ENCODE results near the gene VSIG10L.

The VSIG10L gene

DNA sequence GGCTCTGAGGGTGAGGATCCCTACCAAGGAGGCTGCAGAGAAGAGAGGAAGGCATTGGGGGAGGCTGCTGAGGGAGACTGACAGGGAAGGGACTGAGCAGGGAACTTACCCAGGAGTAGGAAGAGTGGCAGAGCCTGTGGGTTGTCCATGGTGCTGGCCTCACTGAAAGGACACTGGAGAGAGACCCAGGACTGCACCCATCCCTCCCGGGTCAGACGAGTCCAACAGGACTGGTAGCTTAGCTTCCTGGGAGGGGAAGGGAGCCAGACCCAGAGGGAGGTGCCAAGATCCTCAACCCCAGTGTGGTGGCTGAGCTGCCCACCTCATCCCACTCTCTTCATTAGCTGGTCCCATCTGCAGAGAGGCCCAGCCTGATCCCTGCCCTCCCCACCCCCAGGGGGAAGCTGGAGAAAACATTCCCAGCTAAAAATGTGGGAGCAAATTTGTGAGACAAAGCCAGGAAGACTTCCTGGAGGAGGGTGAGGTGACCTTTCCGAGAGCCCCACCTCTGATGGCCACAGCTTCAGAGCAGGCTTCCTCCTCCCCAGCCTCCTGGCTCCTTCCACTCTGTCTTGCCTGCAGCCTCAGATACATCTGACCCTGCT is at the start of gene VSIG10L:
VSIG10L (minus strand) TSS at position 164 of the 605 bp plus-strand sequence; CDS start at position 149, 15 bp downstream.
- DNase-seq = no peak

DNA sequence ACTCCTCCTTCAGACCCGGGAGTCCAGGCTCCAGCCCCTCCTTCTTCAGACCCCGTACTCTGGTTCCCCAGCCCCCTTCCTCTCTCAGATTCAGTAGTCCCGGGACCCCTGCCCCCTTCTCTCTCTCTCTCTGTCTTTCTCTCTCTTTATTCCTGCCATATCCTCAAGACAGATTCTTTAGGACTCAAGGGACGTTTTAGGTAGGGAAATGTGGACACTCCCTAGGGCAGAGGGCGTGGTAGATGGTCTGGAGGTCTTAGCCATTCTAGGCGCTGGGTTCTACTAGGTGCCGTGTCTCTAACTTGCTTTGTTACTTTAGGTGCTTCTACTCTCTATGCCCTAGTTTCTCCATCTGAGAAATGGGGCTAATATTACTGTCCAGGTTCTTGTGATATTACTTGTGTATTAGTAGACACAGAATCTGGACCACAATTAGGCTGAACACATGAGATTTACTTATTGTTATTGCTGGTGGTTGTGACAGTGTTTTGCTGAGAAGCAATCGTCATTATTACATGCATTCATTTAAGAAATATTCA is 49.2 kb upstream of the VSIG10L start:
- no peak for DNase-seq

DNA sequence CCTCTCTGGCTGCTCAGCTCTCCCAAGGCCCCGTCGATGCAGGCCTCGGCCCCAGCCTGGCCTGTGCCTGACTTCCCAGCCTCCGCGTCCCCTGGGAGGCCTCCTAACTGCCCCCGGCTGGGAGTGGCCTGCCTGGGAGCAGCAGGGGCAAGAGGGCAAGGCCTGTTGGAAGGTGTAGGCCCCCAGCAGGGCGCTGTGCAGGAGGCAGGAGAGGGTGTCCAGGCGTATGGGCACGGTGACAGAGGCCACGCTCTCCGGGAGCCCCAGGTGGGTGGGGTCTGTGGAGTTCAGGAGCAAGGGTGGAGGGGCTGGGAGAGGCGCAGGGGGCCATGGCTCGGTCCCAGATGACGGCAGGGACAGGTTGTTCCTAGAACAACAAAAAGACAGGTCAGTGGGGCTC is 47.2 kb upstream of the VSIG10L start:
- DNase-seq = no peak

DNA sequence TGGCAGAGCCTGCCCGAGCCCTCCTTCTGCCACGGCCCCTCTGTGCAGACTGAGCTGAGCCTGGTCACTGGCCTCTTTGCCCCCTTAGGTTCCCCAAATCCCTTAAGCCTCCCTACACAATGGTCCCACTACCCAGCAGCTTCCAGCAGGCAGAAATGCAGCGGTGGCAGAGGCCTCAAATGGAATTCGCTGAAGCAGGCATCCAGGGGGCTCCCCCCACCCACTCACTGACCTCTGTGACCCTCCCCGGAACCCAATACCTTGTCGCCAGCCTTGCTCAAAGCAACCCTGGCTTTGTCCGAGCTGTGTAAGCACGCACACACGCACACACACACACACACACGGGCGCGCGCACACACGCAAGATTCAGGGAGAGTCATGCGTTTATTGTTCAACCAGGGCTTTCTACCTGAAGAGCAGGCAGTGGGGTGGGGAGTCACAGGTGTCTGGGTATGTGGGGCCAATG is 46.0 kb upstream of the VSIG10L start, which contains the start of gene LIM2:
LIM2 (minus strand) TSS at position 51 of the 466 bp plus-strand sequence. CDS start 531 bp downstream, outside the sequence.
- DNase-seq = no peak

DNA sequence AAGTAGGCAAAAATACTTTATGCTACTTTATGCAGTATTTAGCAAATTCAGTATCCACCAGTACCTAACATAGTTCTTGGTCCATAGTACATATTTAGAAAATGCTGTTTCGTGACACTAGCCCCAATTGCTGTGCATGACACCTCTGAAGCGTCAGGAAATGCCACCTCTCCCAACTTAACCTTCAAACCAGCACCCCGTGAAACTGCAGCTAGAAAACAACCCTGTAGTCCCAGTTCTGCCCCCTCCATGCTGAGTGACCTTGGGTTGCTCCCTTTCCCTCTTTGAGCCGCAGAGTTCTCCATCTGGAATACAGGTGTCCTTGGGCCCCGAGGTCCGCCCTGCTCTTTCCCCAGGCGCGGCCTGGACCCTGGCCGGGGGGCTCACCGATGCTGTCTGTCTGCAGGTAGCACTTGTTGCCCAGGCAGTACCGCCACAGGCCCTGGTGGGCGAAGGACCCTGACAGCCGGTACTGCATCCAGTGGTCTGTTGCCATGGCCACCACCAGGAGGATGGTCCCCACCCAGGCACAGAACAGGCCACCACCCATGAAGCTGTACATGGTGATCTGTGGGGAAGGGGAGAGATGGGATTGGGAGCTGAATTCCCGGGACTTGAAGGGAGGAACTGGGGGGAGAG is 45.1 kb upstream of the VSIG10L start:
- no peak for DNase-seq

DNA sequence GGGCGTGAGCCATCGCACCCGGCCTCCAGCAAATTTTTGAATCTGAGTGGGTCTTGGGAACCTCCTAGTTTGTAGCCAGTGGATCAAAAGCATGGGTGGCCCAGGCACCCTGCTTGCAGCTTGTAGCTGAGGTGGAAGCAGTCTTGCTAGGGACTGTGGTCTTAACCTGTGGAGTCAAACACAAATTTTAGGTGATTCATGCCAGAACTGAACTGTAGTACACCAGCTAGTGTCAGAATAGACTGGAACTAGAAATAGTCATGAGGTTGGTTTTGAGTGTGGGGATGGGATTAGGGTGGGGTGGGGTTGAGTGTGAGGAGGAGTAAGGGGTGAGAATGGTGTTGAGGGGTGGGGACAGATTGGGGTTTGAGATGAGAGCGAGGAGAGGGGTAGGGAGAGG is 40.1 kb upstream of the VSIG10L start:
- DNase-seq = no peak

DNA sequence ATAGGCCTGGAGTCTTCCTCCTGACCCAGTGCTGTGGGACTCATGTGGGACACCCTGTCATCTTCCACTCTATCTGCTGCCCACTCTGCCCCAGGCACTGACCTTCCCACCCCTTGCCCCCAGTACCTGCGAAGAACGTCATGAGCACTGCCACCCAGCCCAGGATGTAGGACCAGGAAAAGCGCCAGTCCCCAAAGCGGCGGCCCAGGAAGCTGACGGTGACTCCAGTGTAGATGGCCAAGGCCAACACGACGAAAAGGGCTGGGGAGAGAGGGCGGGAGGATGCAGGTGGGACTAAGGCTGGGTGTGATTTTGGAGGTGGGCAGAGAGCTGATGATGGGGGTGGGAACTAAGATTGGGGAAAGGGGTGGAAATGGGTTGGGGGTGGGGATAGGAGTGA is 38.4 kb upstream of the VSIG10L start:
- no peak for DNase-seq

DNA sequence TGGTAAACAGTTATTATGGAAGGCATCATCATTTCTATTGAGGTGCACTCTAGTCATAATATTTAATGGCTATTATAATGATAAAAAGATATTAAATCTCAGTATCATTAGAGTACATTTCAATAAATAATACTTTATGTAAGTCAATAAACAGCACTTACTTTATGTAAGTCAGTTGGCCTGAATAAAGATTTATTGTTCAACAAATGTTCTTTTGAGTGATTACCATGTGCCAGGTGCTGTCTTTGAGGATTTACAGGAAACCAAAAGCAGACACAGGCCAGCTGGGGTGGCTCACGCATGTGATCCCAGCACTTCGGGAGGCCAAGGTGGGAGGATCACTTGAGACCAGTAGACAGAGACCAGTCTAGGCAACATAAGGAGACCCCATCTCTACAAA is 35.5 kb upstream of the VSIG10L start:
- DNase-seq = no peak

DNA sequence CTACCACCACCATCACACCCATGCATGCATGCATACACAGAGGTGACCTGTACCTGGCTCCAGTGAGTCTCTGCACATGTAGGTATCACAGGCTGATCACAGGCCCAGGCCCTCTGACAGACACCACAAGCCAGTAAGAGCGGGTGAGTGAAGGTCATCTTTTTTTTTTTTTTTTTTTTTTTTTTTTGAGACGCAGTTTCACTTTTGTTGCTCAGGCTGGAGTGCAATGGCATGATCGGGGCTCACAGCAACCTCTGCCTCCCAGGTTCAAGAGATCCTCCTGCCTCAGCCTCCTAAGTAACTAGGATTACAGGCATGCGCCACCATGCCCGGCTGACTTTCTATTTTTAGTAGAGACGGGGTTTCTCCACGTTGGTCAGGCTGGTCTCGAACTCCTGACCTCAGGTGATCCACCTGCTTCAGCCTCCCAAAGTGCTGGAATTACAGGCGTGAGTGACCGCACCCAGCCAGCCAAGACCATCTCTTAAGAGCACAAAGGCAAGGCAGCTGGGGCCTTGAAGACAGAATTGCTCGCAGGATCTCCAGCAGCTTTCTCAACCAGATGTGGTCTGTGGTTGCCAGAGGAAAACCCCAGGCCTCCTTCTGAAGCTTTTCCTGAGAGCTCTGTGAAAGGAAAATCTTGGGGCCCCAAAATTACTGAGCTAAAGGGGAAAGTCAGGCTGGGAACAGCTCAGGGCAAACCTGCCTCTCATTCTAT is 33.7 kb upstream of the VSIG10L start:
- no peak for DNase-seq

DNA sequence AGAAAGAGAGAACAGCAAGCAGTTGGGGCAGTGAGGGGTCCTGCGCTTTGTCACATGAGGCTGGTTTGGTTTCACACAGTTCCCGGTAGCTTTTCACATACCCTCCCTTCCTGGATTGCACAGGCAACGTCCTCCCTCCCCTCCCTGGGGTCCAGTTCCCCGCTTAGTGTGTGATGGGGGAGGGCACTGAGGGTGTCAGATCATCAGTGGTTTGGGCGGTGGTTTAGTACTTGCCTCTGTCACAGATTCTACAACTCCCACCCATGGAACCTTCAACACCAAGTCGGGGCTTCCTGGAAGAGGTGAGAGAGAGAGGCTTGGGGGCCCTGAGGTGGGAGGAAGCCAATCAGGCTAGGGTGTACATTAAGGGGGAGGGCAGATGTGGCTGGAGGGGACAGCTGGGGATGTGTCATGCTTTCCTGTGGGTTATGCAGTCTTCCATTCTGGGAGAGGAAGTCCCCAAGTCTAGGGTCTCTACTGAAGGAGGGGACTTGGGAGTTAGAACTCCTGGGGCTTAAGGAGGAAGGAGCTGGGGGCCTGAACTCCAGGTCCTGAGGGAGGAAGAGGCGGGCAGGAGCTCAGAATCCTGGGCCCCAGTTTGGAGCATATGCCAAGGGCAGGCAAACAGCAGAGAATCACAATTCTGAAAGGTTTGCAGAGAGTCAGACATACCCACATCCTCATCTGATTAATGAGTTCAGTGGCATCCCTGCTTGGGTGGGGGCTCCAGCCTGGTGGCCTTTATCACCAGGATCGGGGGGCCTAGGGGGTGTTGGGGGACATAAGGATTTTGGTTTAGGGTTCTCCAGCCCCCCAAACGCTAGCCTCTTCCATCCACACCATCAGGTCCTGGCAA is 30.9 kb upstream of the VSIG10L start, which contains the start of gene NKG7:
NKG7 (minus strand) TSS at position 6 of the 856 bp plus-strand sequence. CDS start 119 bp downstream, outside the sequence.
- DNase-seq = peak; percentile 39

DNA sequence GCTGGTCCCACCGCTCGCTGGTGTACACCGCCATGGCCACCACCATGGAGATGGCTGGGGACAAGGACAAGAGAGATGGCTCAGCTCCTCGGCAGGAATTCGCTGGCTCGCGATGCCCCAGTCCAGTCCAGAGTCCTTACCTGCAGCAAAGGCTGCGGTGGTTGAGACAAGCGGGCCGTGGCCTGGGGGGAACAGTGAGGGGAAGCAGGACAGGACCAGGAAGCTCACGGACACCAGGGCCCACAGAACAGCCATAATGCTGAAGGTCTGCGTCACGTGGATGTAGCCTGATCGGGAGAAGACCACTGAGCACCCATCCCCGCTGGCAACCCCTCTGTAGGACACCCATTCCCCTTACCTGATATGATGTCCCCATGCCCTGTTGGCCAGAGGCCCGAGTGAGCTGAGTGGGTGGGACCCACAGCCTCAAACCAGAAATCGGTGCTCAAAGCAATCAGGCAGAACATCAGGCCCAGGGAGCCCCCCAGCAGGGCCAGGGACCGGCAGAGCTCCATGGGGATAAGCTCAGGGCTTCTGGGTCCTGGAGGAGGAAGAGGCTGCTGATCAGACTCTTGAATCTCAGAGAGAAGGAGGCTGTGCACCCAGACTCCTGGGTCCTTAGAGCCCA is 30.2 kb upstream of the VSIG10L start:
- no peak for DNase-seq

DNA sequence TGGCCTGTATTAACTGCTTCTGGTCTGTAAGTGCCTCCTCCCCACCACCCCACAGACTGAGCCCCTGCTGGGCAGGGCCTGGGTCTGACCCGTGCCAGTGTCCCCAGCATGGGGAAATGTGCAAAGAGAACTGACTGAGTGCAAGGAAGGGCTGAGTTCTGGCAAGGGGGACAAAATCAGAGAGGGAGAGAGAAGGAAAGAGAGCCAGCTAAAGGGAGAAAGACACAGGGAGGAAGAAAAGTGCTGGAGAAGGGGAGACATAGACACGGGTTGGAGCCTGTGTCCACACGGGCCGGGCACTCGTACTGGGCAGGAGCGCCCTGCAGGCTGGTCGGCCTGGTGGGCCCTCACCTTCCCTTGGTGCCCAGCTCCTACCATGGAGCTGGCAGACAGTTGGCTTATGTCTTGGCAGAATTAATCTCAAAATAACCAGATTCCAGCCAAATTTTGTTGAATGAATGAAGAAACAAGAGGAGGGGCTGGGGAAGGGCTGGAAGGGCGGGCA is 29.3 kb upstream of the VSIG10L start:
- no peak for DNase-seq

DNA sequence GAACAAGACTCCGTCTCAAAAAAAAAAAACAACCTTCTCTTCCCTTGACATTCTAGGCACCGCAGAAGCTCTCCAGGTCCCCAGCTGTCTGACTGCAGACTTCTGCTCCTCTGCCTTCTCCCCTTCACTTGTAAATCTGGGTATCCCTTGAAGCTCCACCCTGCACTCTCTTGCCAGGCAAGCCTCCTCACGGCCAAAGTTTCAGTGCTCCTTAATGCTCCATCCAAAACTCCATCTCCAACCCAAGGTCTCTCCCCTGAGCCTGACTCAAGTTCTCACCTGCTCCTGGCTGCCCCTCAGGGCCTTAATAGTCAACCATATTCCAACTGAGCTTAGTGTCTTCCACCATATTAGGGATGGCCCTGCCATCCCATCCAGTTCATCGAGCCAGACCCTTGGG is 28.3 kb upstream of the VSIG10L start:
- no peak for DNase-seq

DNA sequence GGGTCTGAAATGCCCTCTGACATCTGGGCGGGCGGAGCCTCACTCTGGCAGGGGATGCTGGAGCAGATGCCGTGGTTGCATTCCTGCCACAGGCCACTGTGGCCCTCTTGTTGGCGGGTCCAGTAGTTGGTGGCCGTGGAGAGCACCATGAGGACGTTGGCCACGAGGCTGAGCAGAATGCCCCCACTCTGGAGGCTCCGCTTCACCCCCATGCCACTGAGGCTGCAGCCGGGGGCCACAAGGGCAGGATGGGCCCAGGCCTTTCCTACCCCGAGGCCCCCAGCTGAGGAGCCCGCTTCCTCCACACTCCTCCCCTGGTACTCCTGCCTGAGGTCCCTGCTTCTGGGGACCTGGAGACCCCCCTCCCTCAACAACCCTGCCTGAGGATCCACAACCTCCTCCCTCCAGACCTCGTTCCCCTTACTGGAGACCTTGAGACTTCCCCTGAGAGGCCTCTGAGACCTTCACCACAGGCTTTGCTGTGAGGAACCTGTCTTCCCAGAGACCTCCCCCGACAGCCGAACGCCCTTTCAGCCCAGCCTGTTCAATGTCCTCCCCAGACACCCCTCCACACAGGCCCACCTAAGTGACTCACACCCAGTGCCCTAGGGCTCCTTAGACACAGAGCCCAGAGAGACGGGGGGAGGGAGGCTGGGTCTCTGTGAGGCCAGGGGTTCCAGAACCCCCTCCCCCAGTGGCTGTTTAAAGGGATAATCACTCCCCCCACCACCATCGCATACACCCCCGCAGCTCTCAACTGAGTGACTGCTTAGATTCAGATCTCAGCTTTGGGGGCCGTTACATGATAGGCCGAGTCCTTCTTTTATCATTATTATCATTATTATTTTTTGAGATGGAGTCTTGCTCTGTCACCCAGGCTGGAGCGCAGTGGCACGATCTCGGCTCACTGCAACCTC is 26.7 kb upstream of the VSIG10L start, which contains the start of gene CLDND2:
CLDND2 (minus strand) TSS at position 638 of the 917 bp plus-strand sequence; CDS start at position 212, 426 bp downstream.
- no peak for DNase-seq

DNA sequence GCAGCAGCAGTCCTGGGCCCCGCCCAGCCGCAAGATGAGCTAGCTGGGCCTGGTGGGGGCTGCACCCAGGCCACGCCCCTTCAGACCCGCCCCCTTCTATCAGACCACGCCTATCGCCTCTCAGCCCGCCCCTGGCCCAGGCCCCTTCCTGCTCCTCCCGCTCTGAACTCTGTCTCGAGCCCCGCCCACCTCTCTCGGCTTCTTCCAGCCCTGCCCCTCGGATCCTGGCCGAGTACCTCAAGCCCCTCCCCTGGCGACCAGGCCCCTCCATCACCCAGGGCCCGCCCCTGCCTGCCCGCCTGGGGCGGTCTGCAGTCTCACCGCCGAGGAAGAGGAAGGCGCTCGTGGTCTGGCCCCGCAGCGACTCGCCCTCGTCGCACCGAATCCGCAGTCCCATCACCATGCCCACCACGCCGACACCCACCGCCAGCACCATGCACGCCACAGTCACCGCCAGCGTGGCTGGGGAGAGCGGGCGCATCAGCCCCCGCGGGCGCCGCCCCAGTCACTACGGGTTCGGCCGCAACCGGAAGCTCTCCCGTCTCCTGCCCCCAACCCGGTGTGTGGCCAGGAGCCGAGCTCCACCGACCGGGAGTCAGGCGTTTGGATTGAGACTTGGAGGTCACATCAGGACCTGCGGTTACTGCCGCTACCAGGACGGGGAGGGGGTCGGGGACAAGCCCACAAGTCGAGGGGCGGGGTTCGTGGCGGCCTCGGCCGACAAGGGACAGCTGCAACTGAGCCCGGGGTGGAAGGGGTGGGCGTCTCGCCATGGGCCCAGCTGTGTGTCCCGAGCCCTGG is 25.8 kb upstream of the VSIG10L start:
- DNase-seq = peak; percentile 93

DNA sequence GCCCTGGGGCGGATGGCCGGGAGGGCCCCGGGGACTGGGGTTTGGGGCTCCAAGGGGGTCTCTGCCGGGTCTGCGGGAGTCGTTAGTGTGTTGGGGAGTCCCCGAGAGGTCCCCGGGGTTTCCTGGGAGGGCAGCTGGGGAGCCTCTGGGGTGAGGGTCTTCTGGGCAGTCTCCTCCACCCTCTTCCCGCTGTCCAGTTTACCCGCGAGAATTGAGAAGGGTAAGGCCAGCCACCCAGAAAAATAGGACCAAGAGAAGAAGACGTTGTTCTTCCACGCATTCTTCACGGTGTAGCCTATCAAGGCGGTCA is 25.3 kb upstream of the VSIG10L start:
- DNase-seq = no peak

DNA sequence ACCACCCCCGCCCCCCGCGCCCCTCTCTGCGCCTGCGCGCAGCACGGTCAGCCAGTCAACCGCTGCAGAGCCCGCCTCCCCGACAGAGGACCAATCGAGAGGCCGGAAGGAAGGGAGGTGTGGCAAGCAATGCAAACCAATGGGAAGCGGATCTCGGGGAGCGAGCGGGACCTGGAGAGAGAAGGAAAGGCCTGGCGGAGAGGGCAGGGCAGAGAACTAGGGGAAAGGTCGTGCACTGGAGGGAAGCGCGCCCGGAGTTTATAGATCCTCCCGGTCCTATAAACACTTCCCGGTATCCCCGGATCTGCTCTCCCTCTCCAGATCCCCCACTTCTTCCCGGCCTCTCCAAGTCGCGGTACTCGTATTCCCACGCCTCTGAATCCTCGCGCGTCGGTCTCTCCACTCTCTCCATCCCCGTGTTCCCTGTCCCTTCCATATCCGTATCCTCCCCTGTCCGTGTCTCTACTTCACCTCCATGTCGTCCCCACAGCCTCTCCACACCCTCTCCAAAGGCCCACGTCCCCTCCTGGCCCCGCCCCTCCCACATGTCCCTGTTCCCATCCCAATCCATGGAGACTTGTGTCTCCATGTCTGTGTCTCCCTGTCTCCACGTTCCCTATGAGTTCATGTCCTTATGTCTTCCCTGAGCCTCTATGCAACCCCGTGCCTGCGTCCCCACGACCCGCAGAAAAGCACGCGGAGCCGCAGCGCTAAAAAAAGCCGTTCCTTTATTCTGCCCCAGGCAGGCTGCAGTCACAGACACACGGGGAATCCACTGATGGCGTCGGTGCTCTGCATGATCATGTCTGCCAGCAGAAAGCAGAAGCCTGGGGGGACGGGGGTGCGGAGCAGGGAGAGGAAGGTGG is 24.7 kb upstream of the VSIG10L start:
- DNase-seq = peak; percentile 85

DNA sequence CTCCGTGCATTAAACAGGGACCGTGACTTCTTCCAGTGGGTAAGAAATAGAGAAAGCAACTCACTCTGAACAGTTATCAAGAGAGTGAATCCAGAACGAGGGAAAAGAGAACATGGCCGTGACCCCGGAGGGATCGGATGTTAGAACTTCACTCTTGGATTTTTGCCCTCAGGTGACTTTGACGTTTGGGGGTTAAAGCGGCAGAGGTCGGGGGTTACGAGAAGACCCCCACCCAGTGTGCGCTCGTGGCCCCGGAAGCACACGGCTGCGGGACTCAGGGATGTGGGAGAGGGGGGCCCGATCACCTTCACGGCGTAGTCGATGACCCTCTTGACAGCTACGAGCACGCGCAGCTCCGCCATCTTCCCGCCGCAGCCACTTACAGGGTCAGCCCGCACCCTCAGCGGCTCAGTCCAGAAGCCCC is 24.0 kb upstream of the VSIG10L start, which contains the start of gene ETFB:
ETFB (minus strand) TSS at position 424 of the 424 bp plus-strand sequence; CDS start at position 362, 62 bp downstream.
- no peak for DNase-seq
